HG03039 (cell line): Measurements from ENCODE around the gene STARD9.
"Not testable (repeated sequence)": the region's sequence is repeated elsewhere in the genome, so short reads cannot be mapped to it uniquely, and the experiment has no call there.

Experiments used
- ATAC-seq: cut with Tn5 transposase; IDR thresholded peaks from one replicate; pipeline ENCODE4 v1.9.1; 2021; ENCODE audit warnings: mild to moderate bottlenecking, moderate library complexity; ENCODE audit not compliant: unreplicated experiment

Gene STARD9

GRCh38 chr15:42759093-42759492, 183.7 kb downstream of the STARD9 start:
- ATAC-seq: no peak

- ATAC-seq: no peak
Observed at GRCh38 chr15:42760759-42761158, 185.4 kb downstream of the STARD9 start.

- ATAC-seq: not testable (repeated sequence)
Observed at GRCh38 chr15:42761813-42762212, 186.4 kb downstream of the STARD9 start.

- not testable (repeated sequence) for ATAC-seq
Observed at GRCh38 chr15:42764154-42764731, 188.8 kb downstream of the STARD9 start.

- ATAC-seq: not testable (repeated sequence)
Observed at GRCh38 chr15:42766109-42766508, 190.7 kb downstream of the STARD9 start.
